MCF 10A (cell line): ENCODE results near the gene NTF4. TPM values are rescaled to one million over a fixed set of nuclear protein-coding genes. Genes with fewer than 3 reads are reported as not detected.

Source experiments
- BruUV-seq: library from RNA; stranded (reverse); fragments of 400-500 nt; replicated peaks from 2 replicates; lab custom pipeline; 2021; lab: Mats Ljungman, UMichigan
- CTCF ChIA-PET: fragments of 300-600 bp; sonication (Branson Sonifier 250); formaldehyde crosslinking; extraction: SDS; loops from one replicate; lab custom pipeline; 2021; ENCODE audit warnings: antibody characterized with exemption, inconsistent platforms; lab: Yijun Ruan, JAX
- POLR2A ChIA-PET: fragments of 300-600, 350-650 bp; sonication (Branson Sonifier 250); formaldehyde crosslinking; extraction: SDS; loops from one replicate; lab custom pipeline; 2020; ENCODE audit warnings: antibody characterized with exemption, inconsistent platforms; lab: Yijun Ruan, JAX
- DNase-seq: peaks from one replicate; pipeline ENCODE4 v3.0.0-alpha.2; 2018; ENCODE audit not compliant: unreplicated experiment
- H3K27ac Mint-ChIP-seq: one replicate; pipeline ENCODE4 v1.8.0; 2022; ENCODE audit warnings: mild to moderate bottlenecking, low read depth, mixed read lengths; ENCODE audit not compliant: unreplicated experiment
- H3K27me3 Mint-ChIP-seq: one replicate; pipeline ENCODE4 v1.8.0; 2022; ENCODE audit warnings: mixed read lengths; ENCODE audit not compliant: insufficient read depth, unreplicated experiment
- H3K36me3 Mint-ChIP-seq: one replicate; pipeline ENCODE4 v1.8.0; 2022; ENCODE audit warnings: mild to moderate bottlenecking, moderate library complexity, mixed read lengths; ENCODE audit not compliant: insufficient read depth, unreplicated experiment
- H3K4me1 Mint-ChIP-seq: one replicate; pipeline ENCODE4 v1.8.0; 2022; ENCODE audit warnings: mixed read lengths; ENCODE audit not compliant: insufficient read depth, unreplicated experiment
- H3K4me3 Mint-ChIP-seq: one replicate; pipeline ENCODE4 v1.8.0; 2022; ENCODE audit warnings: mild to moderate bottlenecking, moderate library complexity, mixed read lengths; ENCODE audit not compliant: unreplicated experiment
- H3K9me3 Mint-ChIP-seq: one replicate; pipeline ENCODE4 v1.8.0; 2022; ENCODE audit warnings: mixed read lengths; ENCODE audit not compliant: unreplicated experiment
- CTCF ChIP-seq: fragments of 200-600 bp; IDR thresholded peaks from one replicate; pipeline ENCODE4 v1.8.0; 2022; ENCODE audit warnings: antibody characterized with exemption, mild to moderate bottlenecking; ENCODE audit not compliant: unreplicated experiment
- intact Hi-C: fragments of 100-400 bp; cut with micrococcal nuclease; formaldehyde crosslinking; loops from 2 replicates; pipeline ENCODE4 v1.14.1; 2022
- total RNA-seq: library from RNA; stranded (reverse); gene quantifications from 2 replicates; pipeline ENCODE4 v1.2.3, GENCODE V29; 2022

The NTF4 gene
- total RNA-seq, 1 experiment from 2014 or later = 7.8 TPM

GRCh38 chr19:49073514-49074378 lies 9.1 kb upstream of the NTF4 start:
- H3K36me3 Mint-ChIP-seq = peaks cover 6% of the 10 kb centered on the region
- DNase-seq = peak; percentile 56
- TF ChIP-seq CTCF = peak; percentile 47
- intact Hi-C loops = loop anchor here (2.0 kb wide), 1 partner anchor 75 kb away; no protein-coding TSS in a partner anchor
- BruUV-seq = no TSS peak
- peaks cover 19% of the 10 kb centered on the region for H3K4me1 Mint-ChIP-seq
- CTCF ChIA-PET = interaction anchor here (0.5 to 2.3 kb wide), 16 partner anchors 10 to 464 kb away, joined by 3 to 11 read pairs (median 3); partner anchors contain the start of genes GYS1 and RUVBL2
- H3K4me3 Mint-ChIP-seq = no peak overlapping the region
- no peaks in the 10 kb centered on the region for H3K9me3 Mint-ChIP-seq
- POLR2A ChIA-PET = interaction anchor here (0.9 kb wide), 1 partner anchor 80 kb away, joined by 4 read pairs; the partner anchor contains the start of gene RUVBL2
- no peak overlapping the region for H3K27ac Mint-ChIP-seq
- H3K27me3 Mint-ChIP-seq = peaks cover 20% of the 10 kb centered on the region

GRCh38 chr19:49071860-49072547 lies 7.4 kb upstream of the NTF4 start:
- peaks cover 20% of the 10 kb centered on the region for H3K4me1 Mint-ChIP-seq
- BruUV-seq = no TSS peak
- TF ChIP-seq CTCF = no peak
- H3K36me3 Mint-ChIP-seq = peaks cover 6% of the 10 kb centered on the region
- intact Hi-C loops = no loop called here
- POLR2A ChIA-PET = interaction anchor here (1.4 kb wide), 1 partner anchor 10 kb away, joined by 3 read pairs; no protein-coding TSS in a partner anchor
- H3K4me3 Mint-ChIP-seq = no peak overlapping the region
- no peaks in the 10 kb centered on the region for H3K9me3 Mint-ChIP-seq
- CTCF ChIA-PET = no interaction called here
- H3K27me3 Mint-ChIP-seq = peaks cover 24% of the 10 kb centered on the region
- DNase-seq = no peak
- no peak overlapping the region for H3K27ac Mint-ChIP-seq

GRCh38 chr19:49070416-49070815 lies 5.8 kb upstream of the NTF4 start:
- Mint-ChIP-seq H3K36me3 (peaks cover 11% of the 10 kb centered on the region), H3K27ac (no peak overlapping the region), H3K4me1 (peaks cover 23% of the 10 kb centered on the region), H3K4me3 (no peak overlapping the region), H3K27me3 (peaks cover 40% of the 10 kb centered on the region), H3K9me3 (no peaks in the 10 kb centered on the region)
- no peak for TF ChIP-seq CTCF
- CTCF ChIA-PET = interaction anchor here (1.1 to 2.1 kb wide), 2 partner anchors 12 to 28 kb away, joined by 3 to 7 read pairs; no protein-coding TSS in a partner anchor
- no TSS peak for BruUV-seq
- intact Hi-C loops = no loop called here
- no peak for DNase-seq
- POLR2A ChIA-PET = interaction anchor here (1.4 to 2.4 kb wide), 2 partner anchors 12 to 77 kb away, joined by 3 to 6 read pairs; partner anchors contain the start of genes GYS1 and RUVBL2

- H3K4me1 Mint-ChIP-seq = peaks cover 17% of the 10 kb centered on the region
- H3K36me3 Mint-ChIP-seq = peaks cover 13% of the 10 kb centered on the region
- BruUV-seq = no TSS peak
- DNase-seq = no peak
- H3K27me3 Mint-ChIP-seq = peaks cover 42% of the 10 kb centered on the region
- H3K9me3 Mint-ChIP-seq = no peaks in the 10 kb centered on the region
- H3K27ac Mint-ChIP-seq = no peak overlapping the region
- ChIA-PET POLR2A (interaction anchor here (1.0 to 2.4 kb wide), 2 partner anchors 13 to 75 kb away, joined by 3 to 6 read pairs; partner anchors contain the start of genes GYS1 and RUVBL2), CTCF (interaction anchor here (0.6 to 2.1 kb wide), 5 partner anchors 29 to 157 kb away, joined by 3 to 7 read pairs (median 3); no protein-coding TSS in a partner anchor)
- intact Hi-C loops = no loop called here
- TF ChIP-seq CTCF = no peak
- no peak overlapping the region for H3K4me3 Mint-ChIP-seq
Measured at GRCh38 chr19:49069026-49069425, 4.4 kb upstream of the NTF4 start.
